GM23338 (cell line): ENCODE measurements around the gene LPP. TPM values are rescaled to one million over a fixed set of nuclear protein-coding genes. Genes with fewer than 3 reads are reported as not detected.

Source experiments
- ATAC-seq: fragments of 200-7000 bp; cut with Tn5 transposase; 3 replicates; pipeline ENCODE4 v1.9.1; 2020
- DNase-seq: peaks from one replicate; pipeline ENCODE4 v3.0.0-alpha.2; 2015; ENCODE audit warnings: low spot score
- H2AFZ ChIP-seq: fragments of 200-600 bp; sonication (generic); 2 replicates; pipeline ENCODE4 v1.8.0; 2016; ENCODE audit warnings: antibody characterized with exemption, mild to moderate bottlenecking, moderate library complexity
- H3F3A ChIP-seq: fragments of 200-600 bp; sonication (generic); replicated peaks from 2 replicates; pipeline ENCODE4 v1.8.0; 2017; ENCODE audit warnings: antibody characterized with exemption, mixed run types, low read depth
- H3K27ac ChIP-seq: fragments of 200-600 bp; sonication (generic); 2 replicates; pipeline ENCODE4 v1.6.1; 2016; ENCODE audit warnings: low read depth
- H3K27me3 ChIP-seq: fragments of 200-600 bp; sonication (generic); 2 replicates; pipeline ENCODE4 v1.8.0; 2016; ENCODE audit warnings: mild to moderate bottlenecking, mixed run types, moderate library complexity; ENCODE audit not compliant: insufficient read depth
- H3K36me3 ChIP-seq: fragments of 200-600 bp; sonication (generic); 2 replicates; pipeline ENCODE4 v1.8.0; 2016; ENCODE audit warnings: mild to moderate bottlenecking; ENCODE audit not compliant: insufficient read depth
- H3K4me1 ChIP-seq: fragments of 200-600 bp; sonication (generic); 2 replicates; pipeline ENCODE4 v1.8.0; 2016; ENCODE audit warnings: mild to moderate bottlenecking, moderate library complexity; ENCODE audit not compliant: insufficient read depth
- H3K4me2 ChIP-seq: fragments of 200-600 bp; sonication (generic); 2 replicates; pipeline ENCODE4 v1.7.1; 2017; ENCODE audit warnings: mixed run types
- H3K4me3 ChIP-seq: fragments of 200-600 bp; sonication (generic); 2 replicates; pipeline ENCODE4 v1.6.1; 2016; ENCODE audit warnings: mixed run types
- H3K79me2 ChIP-seq: fragments of 200-600 bp; sonication (generic); replicated peaks from 2 replicates; pipeline ENCODE4 v1.8.0; 2017; ENCODE audit warnings: mild to moderate bottlenecking; ENCODE audit not compliant: insufficient read depth
- H3K9me2 ChIP-seq: fragments of 200-600 bp; sonication (generic); 2 replicates; pipeline ENCODE4 v1.8.0; 2017; ENCODE audit not compliant: insufficient read depth
- H4K20me1 ChIP-seq: fragments of 200-600 bp; sonication (generic); replicated peaks from 2 replicates; pipeline ENCODE4 v1.8.0; 2017; ENCODE audit warnings: mild to moderate bottlenecking; ENCODE audit not compliant: insufficient read depth
- H3K27ac Mint-ChIP-seq: 2 replicates; pipeline ENCODE4 v1.8.0; 2020; ENCODE audit warnings: inconsistent platforms, mild to moderate bottlenecking, moderate library complexity, mixed read lengths
- H3K27me3 Mint-ChIP-seq: 3 replicates; pipeline ENCODE4 v1.8.0; 2022; ENCODE audit warnings: low read depth, mild to moderate bottlenecking, moderate library complexity, mixed read lengths, inconsistent platforms; ENCODE audit not compliant: insufficient read depth, poor library complexity
- H3K36me3 Mint-ChIP-seq: 3 replicates; pipeline ENCODE4 v1.8.0; 2021; ENCODE audit warnings: low read depth, mild to moderate bottlenecking, inconsistent platforms, moderate library complexity, mixed read lengths
- H3K4me1 Mint-ChIP-seq: 3 replicates; pipeline ENCODE4 v1.8.0; 2020; ENCODE audit warnings: mild to moderate bottlenecking, inconsistent platforms, mixed read lengths
- H3K4me3 Mint-ChIP-seq: 3 replicates; pipeline ENCODE4 v1.8.0; 2021; ENCODE audit warnings: moderate library complexity, mild to moderate bottlenecking, inconsistent platforms, mixed read lengths
- H3K9me3 Mint-ChIP-seq: 3 replicates; pipeline ENCODE4 v1.8.0; 2020; ENCODE audit warnings: moderate library complexity, mild to moderate bottlenecking, inconsistent platforms, mixed read lengths
- CREB1 ChIP-seq: fragments of 250-450 bp; sonication (Bioruptor Pico); IDR thresholded peaks from 2 replicates; pipeline ENCODE4 v1.5.0; 2020; ENCODE audit warnings: low read depth, mild to moderate bottlenecking, moderate library complexity
- CTCF ChIP-seq, 2 experiments: fragments of 200-600 bp in 1 of 2; sonication (generic) in 1 of 2; conservative IDR thresholded peaks; 2 replicates each; pipeline versions ENCODE4 v1.5.1 to v1.6.1; 2016 to 2017; ENCODE audit warnings: antibody characterized with exemption in 2 of 2, low read depth in 2 of 2, mild to moderate bottlenecking in 2 of 2, moderate library complexity in 1 of 2
- ETS1 ChIP-seq: IDR thresholded peaks from 2 replicates; pipeline ENCODE4 v1.6.1; 2016; ENCODE audit warnings: antibody characterized with exemption
- EZH2 ChIP-seq: fragments of 200-600 bp; sonication (generic); IDR thresholded peaks from one replicate; pipeline ENCODE4 v1.8.0; 2017; ENCODE audit warnings: antibody characterized with exemption, mild to moderate bottlenecking, low read depth; ENCODE audit not compliant: unreplicated experiment
- EZH2phosphoT487 ChIP-seq: fragments of 200-600 bp; sonication (generic); IDR thresholded peaks from one replicate; pipeline ENCODE4 v1.8.1; 2018; ENCODE audit warnings: antibody characterized with exemption; ENCODE audit not compliant: unreplicated experiment
- JUNB ChIP-seq: IDR thresholded peaks from one replicate; pipeline ENCODE4 v1.6.1; 2016; ENCODE audit warnings: antibody characterized with exemption; ENCODE audit not compliant: unreplicated experiment
- NANOG ChIP-seq: IDR thresholded peaks from 2 replicates; pipeline ENCODE4 v1.6.1; 2016; ENCODE audit warnings: antibody characterized with exemption, borderline replicate concordance
- POLR2AphosphoS5 ChIP-seq: IDR thresholded peaks from 2 replicates; pipeline ENCODE4 v1.6.1; 2016; ENCODE audit warnings: antibody characterized with exemption, low read depth
- STAT1 ChIP-seq: IDR thresholded peaks from one replicate; pipeline ENCODE4 v1.6.1; 2016; ENCODE audit warnings: antibody characterized with exemption; ENCODE audit not compliant: unreplicated experiment
- ZNF114 ChIP-seq: fragments of 250-450 bp; sonication (Bioruptor Pico); IDR thresholded peaks from 2 replicates; pipeline ENCODE4 v1.5.0; 2020; ENCODE audit warnings: mild to moderate bottlenecking, moderate library complexity
- polyA plus RNA-seq: library from polyadenylated mRNA; unstranded; fragments of >200 nt; fragmentation: Nextera tagmentation; extraction: Ambion mirVana; gene quantifications from 2 replicates; pipeline ENCODE4 v1.2.1, GENCODE V29; 2016
- total RNA-seq: library from RNA; depleted of rRNA; stranded (reverse); fragments of >200 nt; shearing (Covaris generic); gene quantifications from 2 replicates; pipeline ENCODE4 v1.2.3, GENCODE V29; 2014
- TF ChIP-seq, protein P1 (sequence below): IDR thresholded peaks from one replicate; pipeline ENCODE4 v1.6.1; 2018; ENCODE audit warnings: antibody characterized with exemption; ENCODE audit not compliant: unreplicated experiment
- TF ChIP-seq, protein P2 (sequence below): fragments of 250-450 bp; sonication (Bioruptor Pico); IDR thresholded peaks from 2 replicates; pipeline ENCODE4 v1.5.0; 2020; ENCODE audit warnings: mild to moderate bottlenecking, moderate library complexity

The LPP gene
- total and polyA plus RNA-seq, 2 experiments from 2014 or later: 23.0 to 35.2 TPM

DNA sequence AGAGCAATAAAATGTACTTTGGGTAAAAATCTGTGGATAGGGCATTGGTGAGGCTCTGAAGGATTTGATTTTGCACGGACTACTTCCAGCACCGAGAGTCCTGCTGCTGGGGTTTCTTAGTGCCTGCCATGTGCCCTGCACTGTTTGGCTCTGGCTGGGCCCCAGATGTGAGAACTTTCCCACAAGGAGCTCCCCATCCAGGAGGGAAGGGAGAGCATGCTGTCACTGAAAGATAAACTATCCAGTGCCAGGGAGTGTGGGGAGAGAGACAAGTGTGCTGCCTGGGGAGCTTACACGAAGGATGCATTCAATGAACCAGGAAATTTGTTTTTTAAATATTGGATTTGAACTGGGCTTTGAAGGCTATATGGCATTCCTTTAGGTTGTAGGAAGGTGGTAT is 30.2 kb downstream of the LPP start:
- Mint-ChIP-seq H3K4me3 (no peak overlapping the region), H3K36me3 (no peaks in the 10 kb centered on the region), H3K4me1 (peaks cover 37% of the 10 kb centered on the region), H3K27ac (peak overlapping the region; percentile 11; the same call in 1 of the 2 replicates), H3K27me3 (peaks cover 1% of the 10 kb centered on the region), H3K9me3 (no peaks in the 10 kb centered on the region)
- Histone ChIP-seq H3K27ac (no peak overlapping the region), H3F3A (no peaks in the 10 kb centered on the region), H3K4me1 (peaks cover 25% of the 10 kb centered on the region), H2AFZ (no peak overlapping the region), H3K9me2 (no peaks in the 10 kb centered on the region), H3K27me3 (no peaks in the 10 kb centered on the region), H3K4me2 (no peak overlapping the region), H3K36me3 (no peaks in the 10 kb centered on the region), H3K4me3 (no peak overlapping the region), H3K79me2 (peaks cover 58% of the 10 kb centered on the region), H4K20me1 (no peaks in the 10 kb centered on the region; the same call in none of the 2 replicates)
- ATAC-seq (peak; percentile 26), DNase-seq (peak; percentile 20)
- TF ChIP-seq EZH2: no peak
- TF ChIP-seq, protein P1, sequence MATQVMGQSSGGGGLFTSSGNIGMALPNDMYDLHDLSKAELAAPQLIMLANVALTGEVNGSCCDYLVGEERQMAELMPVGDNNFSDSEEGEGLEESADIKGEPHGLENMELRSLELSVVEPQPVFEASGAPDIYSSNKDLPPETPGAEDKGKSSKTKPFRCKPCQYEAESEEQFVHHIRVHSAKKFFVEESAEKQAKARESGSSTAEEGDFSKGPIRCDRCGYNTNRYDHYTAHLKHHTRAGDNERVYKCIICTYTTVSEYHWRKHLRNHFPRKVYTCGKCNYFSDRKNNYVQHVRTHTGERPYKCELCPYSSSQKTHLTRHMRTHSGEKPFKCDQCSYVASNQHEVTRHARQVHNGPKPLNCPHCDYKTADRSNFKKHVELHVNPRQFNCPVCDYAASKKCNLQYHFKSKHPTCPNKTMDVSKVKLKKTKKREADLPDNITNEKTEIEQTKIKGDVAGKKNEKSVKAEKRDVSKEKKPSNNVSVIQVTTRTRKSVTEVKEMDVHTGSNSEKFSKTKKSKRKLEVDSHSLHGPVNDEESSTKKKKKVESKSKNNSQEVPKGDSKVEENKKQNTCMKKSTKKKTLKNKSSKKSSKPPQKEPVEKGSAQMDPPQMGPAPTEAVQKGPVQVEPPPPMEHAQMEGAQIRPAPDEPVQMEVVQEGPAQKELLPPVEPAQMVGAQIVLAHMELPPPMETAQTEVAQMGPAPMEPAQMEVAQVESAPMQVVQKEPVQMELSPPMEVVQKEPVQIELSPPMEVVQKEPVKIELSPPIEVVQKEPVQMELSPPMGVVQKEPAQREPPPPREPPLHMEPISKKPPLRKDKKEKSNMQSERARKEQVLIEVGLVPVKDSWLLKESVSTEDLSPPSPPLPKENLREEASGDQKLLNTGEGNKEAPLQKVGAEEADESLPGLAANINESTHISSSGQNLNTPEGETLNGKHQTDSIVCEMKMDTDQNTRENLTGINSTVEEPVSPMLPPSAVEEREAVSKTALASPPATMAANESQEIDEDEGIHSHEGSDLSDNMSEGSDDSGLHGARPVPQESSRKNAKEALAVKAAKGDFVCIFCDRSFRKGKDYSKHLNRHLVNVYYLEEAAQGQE: no peak
- TF ChIP-seq NANOG: no peak
- no peak for TF ChIP-seq JUNB
- no peak for TF ChIP-seq POLR2AphosphoS5
- no peak for TF ChIP-seq EZH2phosphoT487
- TF ChIP-seq, protein P2, sequence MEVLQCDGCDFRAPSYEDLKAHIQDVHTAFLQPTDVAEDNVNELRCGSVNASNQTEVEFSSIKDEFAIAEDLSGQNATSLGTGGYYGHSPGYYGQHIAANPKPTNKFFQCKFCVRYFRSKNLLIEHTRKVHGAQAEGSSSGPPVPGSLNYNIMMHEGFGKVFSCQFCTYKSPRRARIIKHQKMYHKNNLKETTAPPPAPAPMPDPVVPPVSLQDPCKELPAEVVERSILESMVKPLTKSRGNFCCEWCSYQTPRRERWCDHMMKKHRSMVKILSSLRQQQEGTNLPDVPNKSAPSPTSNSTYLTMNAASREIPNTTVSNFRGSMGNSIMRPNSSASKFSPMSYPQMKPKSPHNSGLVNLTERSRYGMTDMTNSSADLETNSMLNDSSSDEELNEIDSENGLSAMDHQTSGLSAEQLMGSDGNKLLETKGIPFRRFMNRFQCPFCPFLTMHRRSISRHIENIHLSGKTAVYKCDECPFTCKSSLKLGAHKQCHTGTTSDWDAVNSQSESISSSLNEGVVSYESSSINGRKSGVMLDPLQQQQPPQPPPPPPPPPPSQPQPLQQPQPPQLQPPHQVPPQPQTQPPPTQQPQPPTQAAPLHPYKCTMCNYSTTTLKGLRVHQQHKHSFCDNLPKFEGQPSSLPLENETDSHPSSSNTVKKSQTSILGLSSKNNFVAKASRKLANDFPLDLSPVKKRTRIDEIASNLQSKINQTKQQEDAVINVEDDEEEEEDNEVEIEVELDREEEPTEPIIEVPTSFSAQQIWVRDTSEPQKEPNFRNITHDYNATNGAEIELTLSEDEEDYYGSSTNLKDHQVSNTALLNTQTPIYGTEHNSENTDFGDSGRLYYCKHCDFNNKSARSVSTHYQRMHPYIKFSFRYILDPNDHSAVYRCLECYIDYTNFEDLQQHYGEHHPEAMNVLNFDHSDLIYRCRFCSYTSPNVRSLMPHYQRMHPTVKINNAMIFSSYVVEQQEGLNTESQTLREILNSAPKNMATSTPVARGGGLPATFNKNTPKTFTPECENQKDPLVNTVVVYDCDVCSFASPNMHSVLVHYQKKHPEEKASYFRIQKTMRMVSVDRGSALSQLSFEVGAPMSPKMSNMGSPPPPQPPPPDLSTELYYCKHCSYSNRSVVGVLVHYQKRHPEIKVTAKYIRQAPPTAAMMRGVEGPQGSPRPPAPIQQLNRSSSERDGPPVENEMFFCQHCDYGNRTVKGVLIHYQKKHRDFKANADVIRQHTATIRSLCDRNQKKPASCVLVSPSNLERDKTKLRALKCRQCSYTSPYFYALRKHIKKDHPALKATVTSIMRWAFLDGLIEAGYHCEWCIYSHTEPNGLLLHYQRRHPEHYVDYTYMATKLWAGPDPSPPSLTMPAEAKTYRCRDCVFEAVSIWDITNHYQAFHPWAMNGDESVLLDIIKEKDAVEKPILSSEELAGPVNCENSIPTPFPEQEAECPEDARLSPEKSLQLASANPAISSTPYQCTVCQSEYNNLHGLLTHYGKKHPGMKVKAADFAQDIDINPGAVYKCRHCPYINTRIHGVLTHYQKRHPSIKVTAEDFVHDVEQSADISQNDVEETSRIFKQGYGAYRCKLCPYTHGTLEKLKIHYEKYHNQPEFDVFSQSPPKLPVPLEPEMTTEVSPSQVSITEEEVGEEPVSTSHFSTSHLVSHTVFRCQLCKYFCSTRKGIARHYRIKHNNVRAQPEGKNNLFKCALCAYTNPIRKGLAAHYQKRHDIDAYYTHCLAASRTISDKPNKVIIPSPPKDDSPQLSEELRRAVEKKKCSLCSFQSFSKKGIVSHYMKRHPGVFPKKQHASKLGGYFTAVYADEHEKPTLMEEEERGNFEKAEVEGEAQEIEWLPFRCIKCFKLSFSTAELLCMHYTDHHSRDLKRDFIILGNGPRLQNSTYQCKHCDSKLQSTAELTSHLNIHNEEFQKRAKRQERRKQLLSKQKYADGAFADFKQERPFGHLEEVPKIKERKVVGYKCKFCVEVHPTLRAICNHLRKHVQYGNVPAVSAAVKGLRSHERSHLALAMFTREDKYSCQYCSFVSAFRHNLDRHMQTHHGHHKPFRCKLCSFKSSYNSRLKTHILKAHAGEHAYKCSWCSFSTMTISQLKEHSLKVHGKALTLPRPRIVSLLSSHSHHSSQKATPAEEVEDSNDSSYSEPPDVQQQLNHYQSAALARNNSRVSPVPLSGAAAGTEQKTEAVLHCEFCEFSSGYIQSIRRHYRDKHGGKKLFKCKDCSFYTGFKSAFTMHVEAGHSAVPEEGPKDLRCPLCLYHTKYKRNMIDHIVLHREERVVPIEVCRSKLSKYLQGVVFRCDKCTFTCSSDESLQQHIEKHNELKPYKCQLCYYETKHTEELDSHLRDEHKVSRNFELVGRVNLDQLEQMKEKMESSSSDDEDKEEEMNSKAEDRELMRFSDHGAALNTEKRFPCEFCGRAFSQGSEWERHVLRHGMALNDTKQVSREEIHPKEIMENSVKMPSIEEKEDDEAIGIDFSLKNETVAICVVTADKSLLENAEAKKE (CRISPR knock-in tag): no peak
- no peak for TF ChIP-seq STAT1
- no peak for TF ChIP-seq CTCF (conservative IDR thresholded peaks at IDR 0.05; ENCODE audit: low read depth in 2 of 2)
- TF ChIP-seq CREB1 (CRISPR knock-in tag): no peak
- no peak for TF ChIP-seq ETS1
- TF ChIP-seq ZNF114: no peak
